Stimulated activated CD4-positive, alpha-beta T cell treated with anti-CD3 and anti-CD28 coated beads, Interleukin-12 subunit alpha, Interleukin-12 subunit beta, amount 100 ng/mL, for 24 hours (primary cell): ENCODE results near the gene UBR2.
"Not testable (repeated sequence)": the region's sequence is repeated elsewhere in the genome, so short reads cannot be mapped to it uniquely, and the experiment has no call there.

Experiments used
- DNase-seq, 2 experiments: peaks; one replicate each; pipeline ENCODE4 v3.0.0-alpha.2; 2020; ENCODE audit warnings: low read depth in 2 of 2

Gene UBR2

GRCh38 chr6:42692137-42692911, 128.5 kb downstream of the UBR2 start:
- DNase-seq: no peak

DNA sequence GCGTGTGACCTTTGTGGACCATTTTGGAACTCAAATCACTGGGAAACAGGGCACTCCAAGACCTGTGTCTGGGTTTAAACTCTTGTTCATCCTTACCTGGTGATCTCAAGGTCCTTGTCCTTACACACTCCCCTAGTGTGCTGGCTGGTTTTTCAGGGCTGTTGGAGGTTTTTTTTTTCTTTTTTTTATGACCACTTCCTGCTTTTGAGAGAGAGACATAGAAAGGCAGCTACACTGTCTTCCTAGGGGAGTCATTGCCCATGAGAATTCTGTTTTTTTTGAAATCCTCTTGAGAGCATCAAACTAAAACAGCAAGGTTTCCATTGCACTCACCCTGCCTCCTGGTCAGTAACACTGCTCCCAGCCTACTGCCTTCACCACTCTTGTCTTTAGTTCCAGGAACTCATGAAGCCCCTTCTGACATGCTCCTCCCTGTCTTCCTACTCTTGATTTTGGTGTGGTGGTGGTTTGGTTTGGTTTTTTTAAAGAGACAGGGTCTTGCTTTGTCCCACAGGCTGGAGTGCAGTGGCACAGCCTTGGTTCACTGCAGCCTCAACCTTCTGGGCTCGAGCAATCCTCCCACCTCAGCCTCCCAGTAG, 130.0 kb downstream of the UBR2 start:
- no peak for DNase-seq

DNA sequence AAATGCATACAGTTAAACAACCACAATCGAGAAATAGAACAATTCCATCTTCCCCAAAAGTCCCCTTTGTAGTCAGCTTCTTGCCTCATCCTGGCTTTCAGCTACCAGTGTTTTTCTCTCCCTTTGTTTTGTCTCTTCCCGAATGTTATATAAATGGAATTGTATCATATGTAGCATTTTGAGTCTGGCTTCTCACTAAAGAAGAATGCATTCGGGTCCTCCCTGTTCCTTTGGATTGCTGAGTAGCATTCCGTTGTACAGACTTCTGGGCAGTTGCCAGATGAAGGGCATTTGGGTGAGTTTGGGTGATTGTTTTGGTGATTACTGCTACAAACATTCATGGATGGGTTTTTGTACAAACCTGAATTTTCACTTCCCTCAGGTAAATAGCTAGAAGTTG, 130.8 kb downstream of the UBR2 start:
- DNase-seq: no peak

DNA sequence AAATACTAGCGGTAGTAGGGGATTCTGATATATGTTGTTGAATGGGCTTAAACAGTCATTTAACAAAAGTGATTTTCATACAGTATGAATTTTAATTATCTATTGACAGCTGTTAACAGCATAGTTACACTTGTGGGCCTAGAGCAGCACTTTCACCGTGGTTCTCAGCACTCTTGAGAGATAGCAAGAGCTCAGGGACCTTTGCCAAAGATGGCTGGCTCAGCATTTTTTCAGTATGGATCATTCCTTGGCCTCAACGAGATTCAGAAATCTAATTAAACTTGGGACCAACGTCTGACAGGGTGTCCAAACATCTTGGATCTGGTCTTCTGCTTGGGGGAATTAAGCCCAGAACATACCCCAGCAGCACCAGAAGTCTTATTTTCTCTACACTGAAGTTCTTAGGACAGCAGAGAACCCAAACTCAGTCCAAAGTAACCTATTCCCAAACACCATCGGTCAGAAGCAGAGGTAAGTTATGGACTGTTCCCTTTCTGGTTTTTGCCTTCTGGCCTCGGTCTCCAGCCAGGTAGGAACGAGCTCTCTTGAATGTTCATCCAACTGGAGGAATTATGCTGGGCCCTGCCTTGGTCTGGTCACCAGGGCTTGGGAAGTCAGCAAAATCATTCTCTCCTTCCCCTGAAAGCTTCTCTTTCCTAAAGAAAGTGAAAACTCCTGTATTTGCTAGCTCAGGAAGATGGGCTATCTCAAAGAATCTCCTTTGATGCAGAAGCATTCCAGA, 132.9 kb downstream of the UBR2 start:
- DNase-seq: no peak

- no peak for DNase-seq
Measured at GRCh38 chr6:42697268-42697655, 133.4 kb downstream of the UBR2 start.

- no peak for DNase-seq
Measured at GRCh38 chr6:42698217-42698616, 134.4 kb downstream of the UBR2 start.

GRCh38 chr6:42702200-42702599, 138.4 kb downstream of the UBR2 start:
- DNase-seq: no peak

GRCh38 chr6:42702786-42703185, 139.0 kb downstream of the UBR2 start:
- DNase-seq: not testable (repeated sequence)

GRCh38 chr6:42704251-42704936, 140.6 kb downstream of the UBR2 start:
- DNase-seq: no peak

- no peak for DNase-seq
Measured at GRCh38 chr6:42704937-42705374, 141.1 kb downstream of the UBR2 start.

DNA sequence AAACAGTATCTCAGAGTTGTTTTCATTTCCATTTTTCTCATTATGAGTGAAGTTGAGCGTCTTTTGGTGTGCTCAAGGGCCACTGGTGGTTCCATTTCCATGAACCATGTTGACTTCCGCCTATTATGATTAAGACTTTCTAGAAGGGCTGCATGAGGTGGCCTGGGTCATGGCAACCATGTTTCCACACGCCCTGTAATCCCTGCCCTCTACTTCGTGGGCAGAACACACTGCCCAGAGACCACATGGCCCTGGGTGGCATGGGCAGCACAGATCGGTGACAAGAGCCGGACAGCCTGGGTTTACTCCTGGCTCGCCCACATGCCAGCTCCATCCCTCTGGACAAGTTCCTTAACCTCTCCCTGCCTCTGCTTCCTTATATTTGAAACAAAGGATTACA, 143.8 kb downstream of the UBR2 start:
- DNase-seq: no peak

DNA sequence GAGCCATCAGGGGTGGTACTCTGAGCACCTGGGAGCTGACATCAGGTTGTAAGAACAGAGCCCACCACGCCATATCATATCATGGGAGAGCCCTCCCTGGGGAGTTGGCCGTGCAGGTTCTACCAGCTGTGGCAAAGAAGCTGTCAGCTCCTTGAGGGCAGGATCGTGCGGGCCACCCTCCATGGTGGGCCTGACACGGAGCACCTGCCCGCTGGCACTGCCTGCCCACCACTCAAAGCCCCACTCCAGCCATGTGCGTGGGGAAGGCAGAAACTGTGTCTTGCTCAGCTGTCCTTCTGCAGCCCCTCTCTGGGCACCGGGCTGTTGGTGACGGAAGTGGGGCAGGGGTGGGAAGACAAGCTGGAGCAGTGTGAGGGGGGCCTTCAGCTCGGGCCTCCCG, 144.3 kb downstream of the UBR2 start:
- no peak for DNase-seq

- DNase-seq: no peak
Measured at GRCh38 chr6:42709871-42710270, 146.0 kb downstream of the UBR2 start.

- DNase-seq: no peak
Measured at GRCh38 chr6:42710316-42710715, 146.5 kb downstream of the UBR2 start.

DNA sequence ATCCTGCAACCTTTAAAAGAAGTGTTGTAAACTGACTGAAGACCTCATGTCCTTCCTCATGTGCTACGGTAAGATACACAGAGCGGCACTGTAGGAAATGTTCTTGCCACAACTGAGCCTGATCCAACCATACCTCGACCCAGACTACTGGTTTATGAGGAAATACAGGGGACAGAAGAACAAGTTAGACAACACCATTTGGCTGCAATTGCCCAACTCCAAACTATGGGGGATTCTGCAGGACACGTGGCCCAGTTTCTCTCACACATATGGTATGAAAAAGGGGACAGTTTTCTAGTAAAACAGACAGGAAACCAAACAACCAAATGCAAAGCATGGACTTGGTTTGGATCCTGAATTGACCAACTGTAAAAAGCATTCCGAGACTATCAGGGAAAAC, 148.1 kb downstream of the UBR2 start:
- no peak for DNase-seq

DNA sequence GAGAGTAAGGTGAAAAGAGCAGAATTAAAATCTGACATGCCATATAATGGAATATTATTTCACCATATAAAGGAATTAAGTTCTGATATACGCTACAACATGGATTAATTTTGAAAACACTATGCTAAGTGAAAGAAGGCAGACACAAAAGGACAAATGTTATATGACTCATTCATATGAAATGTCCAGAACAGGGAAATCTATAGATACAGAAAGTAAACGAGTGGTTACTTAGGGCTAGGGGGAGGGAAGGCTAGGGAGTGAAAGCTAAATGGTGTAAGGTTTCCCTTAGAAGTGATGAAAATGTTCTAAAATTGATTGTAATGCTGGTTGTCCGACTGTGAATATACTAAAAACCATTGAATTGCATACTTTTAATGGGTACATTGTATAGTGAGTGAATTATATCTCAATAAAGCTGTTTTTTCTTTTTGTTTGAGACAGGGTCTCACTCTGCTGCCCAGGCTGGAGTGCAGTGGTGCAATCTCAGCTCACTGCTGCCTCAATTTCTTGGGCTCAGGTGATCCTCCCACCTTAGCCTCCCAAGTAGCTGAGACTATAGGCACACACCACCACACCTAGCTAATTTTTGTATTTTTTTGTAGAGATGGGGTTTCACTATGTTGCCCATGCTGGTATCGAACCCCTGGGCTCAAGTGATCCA, 150.4 kb downstream of the UBR2 start:
- DNase-seq: no peak

- DNase-seq: no peak
Measured at GRCh38 chr6:42715871-42716270, 152.0 kb downstream of the UBR2 start.

DNA sequence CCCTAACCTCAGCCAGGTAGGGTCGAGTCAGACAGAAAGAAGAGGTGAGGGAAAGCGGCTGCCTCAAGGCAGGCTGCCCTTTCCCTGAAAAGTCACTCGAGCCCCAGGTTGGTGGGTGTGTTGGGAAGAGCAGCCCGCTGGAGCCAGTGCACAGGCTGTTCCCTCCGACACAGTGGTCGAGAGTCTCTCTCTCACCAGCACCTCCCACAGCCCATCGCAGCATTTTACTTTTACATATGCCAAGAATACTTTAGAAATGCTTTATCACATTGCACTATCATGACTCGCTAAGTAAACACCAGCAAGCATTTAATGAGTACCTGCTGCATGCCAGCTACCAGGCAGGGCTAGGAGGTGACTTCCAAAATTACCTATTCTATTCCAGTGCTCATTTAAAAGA, 156.9 kb downstream of the UBR2 start:
- no peak for DNase-seq

- no peak for DNase-seq
Measured at GRCh38 chr6:42722497-42722896, 158.7 kb downstream of the UBR2 start, which contains the start of gene PRPH2. Gene PRPH2, minus strand, starts transcription at chr6:42722597. Its CDS starts 263 bp downstream, at chr6:42722334.

GRCh38 chr6:42724825-42725224, 161.0 kb downstream of the UBR2 start:
- no peak for DNase-seq

- no peak for DNase-seq
Measured at GRCh38 chr6:42726026-42726425, 162.2 kb downstream of the UBR2 start.
